ENCODE measurements around the gene RAMACL.

RAMACL gene

DNA sequence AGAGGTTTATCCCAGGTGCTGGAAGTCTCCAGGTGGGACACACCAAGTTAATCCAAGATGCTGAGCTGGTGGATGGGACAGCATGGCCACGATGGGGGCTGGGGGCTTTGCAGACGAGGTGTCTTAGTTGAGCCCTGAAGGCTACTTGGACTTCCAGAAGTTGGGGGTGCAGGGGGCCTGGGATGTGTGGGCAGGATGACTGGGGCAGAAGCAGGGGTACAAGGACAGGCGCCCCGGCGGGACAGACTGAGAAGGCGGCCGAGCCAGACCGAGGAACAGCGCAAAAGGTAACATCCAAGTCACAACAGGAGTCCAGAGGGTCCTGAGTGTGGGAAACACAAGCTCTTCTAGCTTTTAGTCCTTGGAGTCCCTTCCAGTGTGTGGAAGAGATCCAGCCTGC is 23.8 kb downstream of the RAMACL start:
- H3K9me3 ChIP-seq (ENCODE audit: insufficient read depth, low read length): no peaks in the 10 kb centered on the region
- no peaks in the 10 kb centered on the region for H3K27me3 ChIP-seq (ENCODE audit: low read depth, low read length)
- no peak overlapping the region for H3K4me2 ChIP-seq (ENCODE audit: low read length)
- no peaks in the 10 kb centered on the region for H4K20me1 ChIP-seq (ENCODE audit: insufficient read depth, low read length)
- H3K4me3 ChIP-seq (ENCODE audit: low read length): no peak overlapping the region
- H3K27ac ChIP-seq (ENCODE audit: low read length): no peak overlapping the region
- no peak for TF ChIP-seq EZH2phosphoT487 (IDR thresholded peaks at IDR 0.05; ENCODE audit: low read depth)
- TF ChIP-seq, protein P1, sequence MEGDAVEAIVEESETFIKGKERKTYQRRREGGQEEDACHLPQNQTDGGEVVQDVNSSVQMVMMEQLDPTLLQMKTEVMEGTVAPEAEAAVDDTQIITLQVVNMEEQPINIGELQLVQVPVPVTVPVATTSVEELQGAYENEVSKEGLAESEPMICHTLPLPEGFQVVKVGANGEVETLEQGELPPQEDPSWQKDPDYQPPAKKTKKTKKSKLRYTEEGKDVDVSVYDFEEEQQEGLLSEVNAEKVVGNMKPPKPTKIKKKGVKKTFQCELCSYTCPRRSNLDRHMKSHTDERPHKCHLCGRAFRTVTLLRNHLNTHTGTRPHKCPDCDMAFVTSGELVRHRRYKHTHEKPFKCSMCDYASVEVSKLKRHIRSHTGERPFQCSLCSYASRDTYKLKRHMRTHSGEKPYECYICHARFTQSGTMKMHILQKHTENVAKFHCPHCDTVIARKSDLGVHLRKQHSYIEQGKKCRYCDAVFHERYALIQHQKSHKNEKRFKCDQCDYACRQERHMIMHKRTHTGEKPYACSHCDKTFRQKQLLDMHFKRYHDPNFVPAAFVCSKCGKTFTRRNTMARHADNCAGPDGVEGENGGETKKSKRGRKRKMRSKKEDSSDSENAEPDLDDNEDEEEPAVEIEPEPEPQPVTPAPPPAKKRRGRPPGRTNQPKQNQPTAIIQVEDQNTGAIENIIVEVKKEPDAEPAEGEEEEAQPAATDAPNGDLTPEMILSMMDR (IDR thresholded peaks at IDR 0.05; ENCODE audit: low read depth, low read length): no peak
- no peaks in the 10 kb centered on the region for H3K79me2 ChIP-seq (ENCODE audit: low read length)
- H3K4me1 ChIP-seq (ENCODE audit: low read length): no peaks in the 10 kb centered on the region
- H3K9ac ChIP-seq (ENCODE audit: low read length): no peak overlapping the region
- no peak overlapping the region for H2AFZ ChIP-seq (ENCODE audit: low read depth, low read length)
- no peaks in the 10 kb centered on the region for H3K36me3 ChIP-seq (replicated peaks; ENCODE audit: low read depth, low read length)

DNA sequence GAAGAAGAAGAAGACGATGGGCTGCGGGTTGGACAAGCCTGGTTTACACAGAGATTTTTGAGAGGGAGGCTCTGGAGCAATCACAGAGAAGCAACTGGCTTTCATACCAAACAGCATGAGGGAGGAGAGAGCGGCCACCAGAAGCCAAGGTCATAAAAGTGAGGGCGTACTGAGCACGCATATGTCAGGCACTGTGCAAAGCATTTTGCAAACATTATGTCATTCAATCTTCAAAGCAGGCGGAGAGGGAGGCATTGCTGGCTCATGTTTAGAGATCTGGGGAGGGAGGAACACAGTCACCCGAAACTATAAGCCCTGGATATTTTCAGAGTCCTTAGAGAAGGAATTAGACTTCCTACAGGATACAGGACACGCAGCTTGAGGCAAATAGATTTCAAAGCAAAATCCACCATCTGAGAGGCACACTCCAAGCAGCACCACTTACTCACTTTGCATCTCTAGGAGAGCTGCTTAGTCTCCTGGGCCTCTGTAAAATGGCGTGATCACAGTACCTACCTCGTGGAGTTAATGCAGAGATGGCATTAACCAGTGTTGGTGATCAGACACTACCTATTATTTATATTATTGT is 24.6 kb downstream of the RAMACL start:
- H3K36me3 ChIP-seq (replicated peaks; ENCODE audit: low read depth, low read length): no peaks in the 10 kb centered on the region
- no peak overlapping the region for H3K4me3 ChIP-seq (ENCODE audit: low read length)
- H3K79me2 ChIP-seq (ENCODE audit: low read length): no peaks in the 10 kb centered on the region
- no peaks in the 10 kb centered on the region for H3K4me1 ChIP-seq (ENCODE audit: low read length)
- H3K4me2 ChIP-seq (ENCODE audit: low read length): no peak overlapping the region
- no peaks in the 10 kb centered on the region for H3K27me3 ChIP-seq (ENCODE audit: low read depth, low read length)
- H4K20me1 ChIP-seq (ENCODE audit: insufficient read depth, low read length): no peaks in the 10 kb centered on the region
- H2AFZ ChIP-seq (ENCODE audit: low read depth, low read length): no peak overlapping the region
- H3K27ac ChIP-seq (ENCODE audit: low read length): no peak overlapping the region
- no peak overlapping the region for H3K9ac ChIP-seq (ENCODE audit: low read length)
- no peak for TF ChIP-seq EZH2phosphoT487 (IDR thresholded peaks at IDR 0.05; ENCODE audit: low read depth)
- TF ChIP-seq, protein P1 (IDR thresholded peaks at IDR 0.05; ENCODE audit: low read depth, low read length): no peak
- H3K9me3 ChIP-seq (ENCODE audit: insufficient read depth, low read length): no peaks in the 10 kb centered on the region

DNA sequence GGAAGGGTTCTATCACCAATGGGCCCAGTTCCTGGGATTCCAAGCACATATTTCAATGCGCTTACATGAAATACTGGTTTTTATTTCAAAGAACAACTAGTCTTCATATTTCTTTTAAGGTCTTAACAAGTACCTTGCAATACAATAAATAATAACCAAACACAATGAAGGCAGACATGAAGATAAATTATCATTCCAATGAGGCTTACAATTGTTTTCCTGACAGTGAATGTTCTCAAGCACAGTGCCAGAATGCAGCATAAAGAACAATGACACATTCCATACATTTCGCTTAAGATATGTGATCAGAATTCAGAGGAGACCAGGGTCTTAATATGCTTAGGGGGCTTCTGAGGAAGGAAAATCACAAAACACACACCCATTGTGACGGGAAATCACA is 26.3 kb downstream of the RAMACL start:
- no peaks in the 10 kb centered on the region for H3K4me1 ChIP-seq (ENCODE audit: low read length)
- H3K9ac ChIP-seq (ENCODE audit: low read length): no peak overlapping the region
- no peak overlapping the region for H3K4me3 ChIP-seq (ENCODE audit: low read length)
- H3K27ac ChIP-seq (ENCODE audit: low read length): no peak overlapping the region
- TF ChIP-seq, protein P1 (IDR thresholded peaks at IDR 0.05; ENCODE audit: low read depth, low read length): no peak
- no peak for TF ChIP-seq EZH2phosphoT487 (IDR thresholded peaks at IDR 0.05; ENCODE audit: low read depth)
- H3K4me2 ChIP-seq (ENCODE audit: low read length): no peak overlapping the region
- no peak overlapping the region for H2AFZ ChIP-seq (ENCODE audit: low read depth, low read length)
- H3K79me2 ChIP-seq (ENCODE audit: low read length): no peaks in the 10 kb centered on the region
- no peaks in the 10 kb centered on the region for H3K36me3 ChIP-seq (replicated peaks; ENCODE audit: low read depth, low read length)
- H3K9me3 ChIP-seq (ENCODE audit: insufficient read depth, low read length): no peaks in the 10 kb centered on the region
- H3K27me3 ChIP-seq (ENCODE audit: low read depth, low read length): no peaks in the 10 kb centered on the region
- no peaks in the 10 kb centered on the region for H4K20me1 ChIP-seq (ENCODE audit: insufficient read depth, low read length)

DNA sequence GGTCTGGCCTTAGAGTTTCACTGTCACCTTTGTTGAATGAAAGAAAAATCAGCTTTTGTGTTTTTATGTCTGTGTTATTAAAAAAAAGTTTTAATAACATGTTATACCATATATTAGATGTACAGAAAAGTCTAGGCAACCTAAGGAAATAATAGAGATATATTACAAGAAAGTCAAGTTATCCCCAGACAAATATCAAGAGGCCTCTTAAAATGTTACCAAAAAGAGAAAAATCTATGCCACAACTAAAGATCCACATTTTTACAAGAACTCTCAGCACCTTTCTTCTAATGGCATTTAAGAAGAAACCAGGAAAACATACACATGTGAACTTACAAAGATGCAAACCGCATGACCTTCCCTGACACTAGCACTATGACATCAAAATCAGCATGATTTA is 26.8 kb downstream of the RAMACL start:
- Histone ChIP-seq H3K9me3 (ENCODE audit: insufficient read depth, low read length) (no peaks in the 10 kb centered on the region), H3K4me1 (ENCODE audit: low read length) (no peaks in the 10 kb centered on the region), H3K79me2 (ENCODE audit: low read length) (no peaks in the 10 kb centered on the region)

More for the DNA sequence above, 26.8 kb downstream of the RAMACL start:
- no peaks in the 10 kb centered on the region for H4K20me1 ChIP-seq (ENCODE audit: insufficient read depth, low read length)
- H3K9ac ChIP-seq (ENCODE audit: low read length): no peak overlapping the region
- H3K27me3 ChIP-seq (ENCODE audit: low read depth, low read length): no peaks in the 10 kb centered on the region
- no peak overlapping the region for H3K4me2 ChIP-seq (ENCODE audit: low read length)
- no peak overlapping the region for H3K4me3 ChIP-seq (ENCODE audit: low read length)
- TF ChIP-seq, protein P1 (IDR thresholded peaks at IDR 0.05; ENCODE audit: low read depth, low read length): no peak
- TF ChIP-seq EZH2phosphoT487 (IDR thresholded peaks at IDR 0.05; ENCODE audit: low read depth): no peak
- H3K27ac ChIP-seq (ENCODE audit: low read length): no peak overlapping the region
- H3K36me3 ChIP-seq (replicated peaks; ENCODE audit: low read depth, low read length): no peaks in the 10 kb centered on the region
- H2AFZ ChIP-seq (ENCODE audit: low read depth, low read length): no peak overlapping the region

Data from OCI-LY3 (cell line).